WERI-Rb-1 (cell line): ENCODE data around the gene GFRA1.

Experiments used
- DNase-seq: peaks from one replicate; pipeline ENCODE4 v3.0.0-alpha.2; 2020
- H3K27ac ChIP-seq: fragments of 250-450 bp; sonication (Bioruptor Pico); 2 replicates; pipeline ENCODE4 v1.5.1; 2020; ENCODE audit warnings: mild to moderate bottlenecking, moderate library complexity
- H3K27me3 ChIP-seq: fragments of 250-450 bp; sonication (Bioruptor Pico); 2 replicates; pipeline ENCODE4 v1.5.1; 2021; ENCODE audit warnings: mild to moderate bottlenecking, low read depth, moderate library complexity; ENCODE audit not compliant: insufficient read depth, severe bottlenecking
- H3K36me3 ChIP-seq: fragments of 250-450 bp; sonication (Bioruptor Pico); 2 replicates; pipeline ENCODE4 v1.5.1; 2020; ENCODE audit warnings: mild to moderate bottlenecking, moderate library complexity
- H3K4me3 ChIP-seq: 2 replicates; pipeline ENCODE4 v1.5.1; 2011; ENCODE audit warnings: low read depth, mild to moderate bottlenecking, control low read depth, low read length
- H3K9me3 ChIP-seq: fragments of 250-450 bp; sonication (Bioruptor Pico); 2 replicates; pipeline ENCODE4 v1.5.1; 2021; ENCODE audit warnings: mild to moderate bottlenecking, moderate library complexity; ENCODE audit not compliant: severe bottlenecking
- CTCF ChIP-seq: IDR thresholded peaks from 2 replicates; pipeline ENCODE4 v1.5.1; 2011; ENCODE audit warnings: low read depth, mild to moderate bottlenecking, control low read depth, inconsistent platforms, low read length

The GFRA1 gene

GRCh38 chr10:116154651-116155050, 118.4 kb downstream of the GFRA1 start:
- no peak overlapping the region for H3K27ac ChIP-seq
- H3K36me3 ChIP-seq = no peaks in the 10 kb centered on the region
- TF ChIP-seq CTCF = no peak
- no peaks in the 10 kb centered on the region for H3K27me3 ChIP-seq
- no peak for DNase-seq
- no peaks in the 10 kb centered on the region for H3K9me3 ChIP-seq
- H3K4me3 ChIP-seq = no peak overlapping the region

GRCh38 chr10:116151076-116151475, 121.9 kb downstream of the GFRA1 start:
- DNase-seq = no peak
- no peaks in the 10 kb centered on the region for H3K9me3 ChIP-seq
- no peaks in the 10 kb centered on the region for H3K27me3 ChIP-seq
- H3K36me3 ChIP-seq = no peaks in the 10 kb centered on the region
- no peak for TF ChIP-seq CTCF
- H3K4me3 ChIP-seq = no peak overlapping the region
- no peak overlapping the region for H3K27ac ChIP-seq

GRCh38 chr10:116150606-116151005, 122.4 kb downstream of the GFRA1 start:
- H3K9me3 ChIP-seq = no peaks in the 10 kb centered on the region
- DNase-seq = no peak
- TF ChIP-seq CTCF = no peak
- no peak overlapping the region for H3K27ac ChIP-seq
- H3K36me3 ChIP-seq = no peaks in the 10 kb centered on the region
- H3K4me3 ChIP-seq = no peak overlapping the region
- H3K27me3 ChIP-seq = no peaks in the 10 kb centered on the region

GRCh38 chr10:116147147-116147905, 125.7 kb downstream of the GFRA1 start:
- TF ChIP-seq CTCF = no peak
- no peak for DNase-seq
- Histone ChIP-seq H3K9me3 (no peaks in the 10 kb centered on the region), H3K36me3 (no peaks in the 10 kb centered on the region), H3K27me3 (no peaks in the 10 kb centered on the region), H3K27ac (no peak overlapping the region), H3K4me3 (no peak overlapping the region)

GRCh38 chr10:116146372-116147140, 126.5 kb downstream of the GFRA1 start:
- no peak for TF ChIP-seq CTCF
- Histone ChIP-seq H3K9me3 (no peaks in the 10 kb centered on the region), H3K4me3 (no peak overlapping the region), H3K36me3 (no peaks in the 10 kb centered on the region), H3K27me3 (no peaks in the 10 kb centered on the region), H3K27ac (no peak overlapping the region)
- no peak for DNase-seq
